RWPE1 (cell line): ENCODE results near the gene ZNF672.

Source experiments
- CTCF ChIA-PET: fragments of 350-600 bp; sonication (Branson Sonifier 250); formaldehyde crosslinking; extraction: SDS; loops from one replicate; lab custom pipeline; 2021; lab: Yijun Ruan, JAX
- POLR2A ChIA-PET: fragments of 400-600 bp; formaldehyde crosslinking; extraction: SDS; loops from one replicate; lab custom pipeline; 2020; ENCODE audit warnings: antibody characterized with exemption; ENCODE audit not compliant: low non-redundant PET; lab: Yijun Ruan, JAX
- DNase-seq: peaks from one replicate; pipeline ENCODE4 v3.0.0; 2012; ENCODE audit warnings: low spot score
- H3K27ac ChIP-seq: fragments of 450-650 bp; 2 replicates; pipeline ENCODE4 v1.5.1; 2017
- CTCF ChIP-seq: fragments of 450-650 bp; conservative IDR thresholded peaks from 2 replicates; pipeline ENCODE4 v1.5.1; 2017; ENCODE audit warnings: low read depth, mild to moderate bottlenecking

ZNF672 gene

GRCh38 chr1:248850536-248851251, 12.7 kb downstream of the ZNF672 start:
- CTCF ChIA-PET: interaction anchor here (1.9 kb wide), 1 partner anchor 8 kb away, joined by 9 read pairs; the partner anchor contains the start of gene ZNF692

GRCh38 chr1:248851390-248851789, 13.4 kb downstream of the ZNF672 start:
- peak overlapping the region; percentile 61; the same call in 1 of the 2 replicates for H3K27ac ChIP-seq
- no peak for TF ChIP-seq CTCF
- POLR2A ChIA-PET: interaction anchor here (1.1 kb wide), 1 partner anchor 13 kb away, joined by 8 read pairs; the partner anchor contains the start of gene ZNF672
- no peak for DNase-seq
- CTCF ChIA-PET: no interaction called here

More at GRCh38 chr1:248850536-248851251, 12.7 kb downstream of the ZNF672 start:
- H3K27ac ChIP-seq: peak overlapping the region; percentile 61
- no peak for DNase-seq
- POLR2A ChIA-PET: interaction anchor here (1.1 kb wide), 1 partner anchor 12 kb away, joined by 8 read pairs; the partner anchor contains the start of gene ZNF672
- no peak for TF ChIP-seq CTCF

- H3K27ac ChIP-seq: no peak overlapping the region
- POLR2A ChIA-PET: no interaction called here
- no peak for TF ChIP-seq CTCF
- CTCF ChIA-PET: interaction anchor here (0.6 kb wide), 1 partner anchor 8 kb away, joined by 3 read pairs; no protein-coding TSS in a partner anchor
- no peak for DNase-seq
Measured at GRCh38 chr1:248852481-248853405, 14.7 kb downstream of the ZNF672 start.

GRCh38 chr1:248853663-248854375, 15.8 kb downstream of the ZNF672 start:
- no peak overlapping the region for H3K27ac ChIP-seq
- no peak for DNase-seq
- TF ChIP-seq CTCF: no peak
- POLR2A ChIA-PET: no interaction called here
- CTCF ChIA-PET: no interaction called here

- POLR2A ChIA-PET: no interaction called here
- TF ChIP-seq CTCF: no peak
- no peak for DNase-seq
- H3K27ac ChIP-seq: no peak overlapping the region
- CTCF ChIA-PET: no interaction called here
Measured at GRCh38 chr1:248855580-248855979, 17.6 kb downstream of the ZNF672 start.

GRCh38 chr1:248856176-248856575, 18.2 kb downstream of the ZNF672 start:
- ChIA-PET POLR2A (no interaction called here), CTCF (no interaction called here)
- no peak for DNase-seq
- H3K27ac ChIP-seq: no peak overlapping the region
- TF ChIP-seq CTCF: no peak
